HG03066 (cell line): ENCODE measurements around the gene PCIF1.

ENCODE experiments used
- ATAC-seq: cut with Tn5 transposase; IDR thresholded peaks from one replicate; pipeline ENCODE4 v1.9.1; 2021; ENCODE audit warnings: low read depth; ENCODE audit not compliant: unreplicated experiment

The PCIF1 gene

DNA sequence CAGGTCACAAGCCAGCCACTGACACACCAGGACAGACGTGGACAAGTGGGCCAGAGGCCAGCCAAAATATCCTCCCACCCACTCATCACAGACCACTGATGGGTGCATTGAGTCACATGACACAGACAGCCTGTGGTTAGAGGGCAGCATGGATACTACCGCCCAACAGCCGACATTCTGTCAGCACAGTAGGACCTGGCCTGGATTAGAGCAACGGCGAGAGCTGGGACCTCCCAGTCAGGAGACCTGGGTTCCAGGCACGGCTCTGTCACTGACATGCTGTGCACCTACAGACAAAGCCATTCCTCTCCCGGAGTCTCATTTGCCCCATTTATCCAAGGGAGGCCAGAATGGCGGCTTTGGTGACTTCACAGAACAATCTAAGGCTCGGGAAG is 29.5 kb downstream of the PCIF1 start:
- no peak for ATAC-seq

DNA sequence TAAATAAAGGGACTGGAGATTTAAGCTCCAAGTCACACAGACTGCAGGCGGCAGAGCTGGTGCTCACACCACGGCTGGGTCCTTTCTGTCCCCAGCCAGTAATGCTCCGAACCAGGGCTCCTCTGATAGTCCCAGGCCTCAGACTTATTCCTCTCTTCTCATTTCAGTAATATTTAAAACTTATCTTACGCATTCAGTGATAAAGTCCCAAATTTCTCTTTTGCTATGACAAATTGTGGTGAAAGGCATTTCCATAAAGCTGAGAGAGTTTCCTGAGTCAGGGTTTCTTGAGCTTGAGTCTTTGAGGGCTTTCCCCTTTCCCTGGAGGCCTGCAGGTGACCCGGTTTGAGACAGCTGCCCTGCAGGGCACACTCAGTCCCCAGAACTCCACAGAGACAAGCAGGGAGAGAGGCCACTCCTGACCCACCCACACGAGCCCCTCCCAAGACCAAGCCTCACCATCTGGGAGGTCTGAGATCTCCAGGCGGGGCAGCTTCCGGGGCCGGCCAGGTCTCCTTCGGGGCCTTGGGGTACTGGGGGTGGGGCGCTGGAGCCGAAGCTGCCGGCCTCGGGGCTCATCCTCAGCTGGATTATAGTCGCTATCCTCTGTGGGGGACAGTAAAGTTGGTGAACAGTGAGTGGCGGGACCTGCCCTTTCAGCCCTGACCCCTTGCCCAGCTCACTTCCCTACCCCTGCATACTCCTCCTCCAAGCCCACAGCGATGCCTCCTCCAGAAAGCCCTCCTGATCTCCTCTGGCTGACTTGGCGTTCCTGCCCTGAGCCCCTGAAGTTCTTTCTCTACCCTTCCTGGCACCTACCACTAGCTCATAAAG is 30.9 kb downstream of the PCIF1 start:
- ATAC-seq = no peak

DNA sequence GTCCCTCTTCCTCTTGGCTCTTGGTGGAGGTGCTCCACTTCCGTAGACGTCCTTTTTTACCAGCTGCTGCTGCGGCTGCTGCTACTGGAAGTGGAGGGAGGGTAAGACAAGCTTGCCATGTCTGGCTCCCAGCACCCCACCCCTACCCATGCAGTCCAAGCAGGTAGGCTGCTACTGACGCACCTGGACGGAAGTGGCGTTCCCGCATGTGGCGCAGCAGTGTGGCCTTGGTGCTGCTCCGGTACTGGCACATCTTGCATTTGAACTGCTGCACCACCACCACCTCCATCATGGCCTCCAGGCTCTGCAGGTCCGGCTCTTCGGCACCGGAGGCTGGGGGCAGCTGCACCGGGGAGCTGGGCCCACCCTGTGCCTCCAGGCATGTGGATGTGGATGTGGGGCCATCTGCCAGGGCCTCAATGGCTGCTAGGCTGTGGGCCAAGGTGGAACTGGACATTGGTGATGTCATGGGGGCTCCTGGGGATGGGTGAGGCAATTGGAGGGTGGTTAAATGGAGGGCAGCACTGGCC is 33.1 kb downstream of the PCIF1 start:
- ATAC-seq = no peak

DNA sequence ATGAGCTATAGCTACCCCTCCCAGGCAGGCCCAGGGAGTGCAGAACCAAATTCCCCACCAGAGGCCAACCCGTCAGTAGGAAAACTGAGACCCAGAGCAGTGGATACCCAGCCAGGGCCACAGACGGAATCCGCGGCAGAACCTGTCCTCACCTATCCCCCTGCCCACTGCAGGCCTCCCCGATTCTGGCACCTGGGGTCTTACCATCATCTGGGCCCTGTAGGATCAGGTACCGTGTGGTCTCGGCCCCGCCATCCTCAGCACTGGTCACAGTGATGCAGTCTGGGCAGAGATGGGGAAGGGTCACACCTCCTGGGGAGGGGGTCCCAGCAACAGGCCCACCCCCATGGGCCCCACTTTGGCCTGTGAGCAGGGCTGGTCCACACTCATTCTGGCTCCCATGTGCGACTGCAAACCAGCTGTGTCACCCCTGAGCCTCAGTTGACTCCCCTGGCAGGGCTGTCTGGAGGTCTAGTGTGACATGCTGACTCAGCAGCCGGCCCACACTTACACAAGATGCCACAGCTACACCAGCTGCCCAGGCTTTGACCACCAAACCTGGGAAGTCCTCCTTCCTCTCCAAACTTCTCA is 33.7 kb downstream of the PCIF1 start:
- ATAC-seq = no peak

DNA sequence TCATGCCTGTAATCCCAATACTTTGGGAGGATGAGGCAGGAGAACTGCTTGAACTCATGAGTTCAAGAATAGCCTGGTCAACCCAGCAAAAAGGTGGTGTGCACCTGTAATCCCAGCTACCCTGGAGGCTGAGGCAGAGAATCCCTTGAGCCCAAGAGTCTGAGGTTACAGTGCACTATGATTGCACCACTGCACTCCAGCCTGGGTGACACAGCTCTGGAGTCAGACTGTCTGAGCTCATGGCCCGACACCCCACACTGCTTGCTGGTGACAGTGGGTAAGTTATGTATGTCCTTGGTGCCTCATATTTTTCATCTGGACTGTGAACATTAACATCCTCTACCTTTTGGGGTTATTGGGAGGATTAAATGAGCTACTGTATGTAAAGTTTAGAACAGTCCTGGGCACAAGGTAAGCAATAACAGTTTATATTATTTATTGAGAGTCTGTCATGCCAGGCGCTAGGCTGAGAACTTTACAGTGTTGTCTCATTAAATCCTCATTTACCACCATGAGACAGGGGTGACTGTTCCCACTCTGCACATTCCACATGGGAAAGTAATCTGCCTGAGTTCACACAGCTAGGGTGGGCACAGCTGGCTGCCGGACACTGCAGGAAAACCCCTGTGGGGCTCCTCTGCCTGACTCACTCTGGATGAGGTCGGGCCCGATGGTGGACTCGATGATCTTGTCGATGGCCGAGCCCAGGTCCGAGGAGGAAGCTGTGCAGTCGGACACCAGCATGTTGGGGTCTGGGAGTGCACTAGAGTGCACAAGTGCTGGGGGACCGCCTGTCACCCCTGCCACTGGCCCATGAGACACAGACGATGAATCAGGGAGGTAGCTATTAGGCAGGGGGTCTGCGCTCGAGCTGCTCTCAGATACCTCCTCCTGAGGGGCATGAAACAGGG is 34.6 kb downstream of the PCIF1 start:
- ATAC-seq = no peak

DNA sequence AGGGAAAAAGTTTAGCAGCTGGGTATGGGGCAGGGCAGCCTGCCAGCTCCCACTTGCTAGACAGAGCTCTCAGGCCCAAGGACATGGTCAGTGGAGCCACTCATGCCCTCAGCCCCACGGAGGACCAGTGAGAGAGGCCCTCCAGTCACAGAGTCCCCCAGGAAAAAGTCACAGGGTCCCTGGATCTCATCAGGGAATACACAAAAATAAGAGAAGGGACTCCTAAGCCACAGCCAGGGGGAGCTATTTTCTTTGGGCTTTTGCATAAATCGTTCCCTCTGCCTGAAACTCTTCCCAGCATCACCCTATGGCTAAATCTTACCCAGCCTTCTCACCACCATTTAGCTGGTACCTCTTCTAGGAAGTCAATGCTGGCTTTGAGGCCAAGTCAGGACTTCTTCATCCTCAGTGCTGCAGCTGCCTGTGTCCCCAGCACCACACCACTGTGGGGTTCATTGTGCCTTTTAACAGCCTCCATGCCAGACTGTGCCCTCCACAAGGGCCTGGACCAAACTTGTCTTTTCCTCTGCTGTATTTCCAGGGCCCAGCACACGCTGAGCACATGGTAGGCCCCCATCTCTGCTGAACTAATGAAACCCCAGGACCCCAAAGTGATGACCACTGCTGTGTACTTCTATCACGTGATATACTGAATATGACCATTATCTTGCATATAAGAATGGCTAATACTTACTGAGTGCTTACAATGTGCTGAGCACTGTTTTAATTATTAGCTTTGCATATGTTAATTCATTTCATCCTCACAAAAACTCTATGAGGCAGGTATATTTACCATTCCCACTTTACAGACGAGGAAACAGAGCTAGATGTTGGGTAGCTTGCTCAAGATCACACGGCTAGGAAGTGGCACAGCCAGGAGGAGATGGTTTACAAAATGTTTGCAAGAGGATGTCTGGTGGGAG is 35.5 kb downstream of the PCIF1 start:
- ATAC-seq = no peak

DNA sequence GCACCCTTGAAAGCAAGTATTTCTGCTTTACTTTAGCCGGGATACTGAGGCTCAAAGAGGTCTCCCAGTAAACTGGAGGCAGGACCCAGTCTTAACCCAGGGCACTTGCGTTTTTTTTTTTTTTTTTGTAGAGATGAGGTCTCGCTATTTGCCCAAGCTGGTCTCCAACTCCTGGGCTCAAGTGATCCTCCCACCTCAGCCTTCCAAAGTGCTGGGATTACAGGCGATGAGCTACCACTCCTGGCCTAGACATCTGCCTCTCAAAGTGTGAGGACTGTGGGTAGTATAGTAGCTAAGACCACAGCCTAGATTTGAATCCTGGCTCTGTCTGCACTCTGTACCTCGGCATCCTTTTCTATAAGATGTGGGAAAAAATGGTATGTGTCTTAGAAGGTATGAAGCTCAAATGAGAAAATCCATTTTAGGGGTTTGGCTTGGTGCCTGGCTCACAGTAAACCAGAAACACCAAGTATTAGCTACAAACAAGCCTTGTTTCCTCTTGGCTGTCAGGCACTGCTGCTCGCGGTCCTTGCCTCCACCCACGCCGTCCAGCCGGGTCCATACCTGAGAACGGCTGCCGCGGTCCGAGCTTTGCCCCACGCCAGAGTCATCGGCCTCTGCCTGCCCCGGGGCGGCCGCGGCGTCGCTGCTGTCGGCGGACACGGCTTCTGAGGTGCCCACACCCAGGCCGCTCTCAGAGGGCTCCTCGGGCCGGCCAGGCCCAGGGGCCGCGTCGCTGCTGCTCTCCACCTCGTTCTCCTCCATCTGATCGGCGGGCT is 36.4 kb downstream of the PCIF1 start:
- no peak for ATAC-seq

DNA sequence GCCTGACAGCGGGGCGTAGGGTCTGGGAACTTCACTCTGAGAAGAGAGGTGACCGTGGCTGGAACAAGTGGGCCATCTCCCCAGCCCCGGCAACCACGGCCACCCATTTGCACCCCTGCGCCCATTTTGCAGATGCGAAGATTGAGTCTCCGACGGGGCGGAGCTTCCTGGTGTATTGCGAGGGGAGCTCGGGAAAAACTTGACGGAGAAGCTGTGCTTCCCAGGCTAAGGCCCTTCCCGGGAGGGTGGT is 36.9 kb downstream of the PCIF1 start:
- peak; percentile 10 for ATAC-seq

DNA sequence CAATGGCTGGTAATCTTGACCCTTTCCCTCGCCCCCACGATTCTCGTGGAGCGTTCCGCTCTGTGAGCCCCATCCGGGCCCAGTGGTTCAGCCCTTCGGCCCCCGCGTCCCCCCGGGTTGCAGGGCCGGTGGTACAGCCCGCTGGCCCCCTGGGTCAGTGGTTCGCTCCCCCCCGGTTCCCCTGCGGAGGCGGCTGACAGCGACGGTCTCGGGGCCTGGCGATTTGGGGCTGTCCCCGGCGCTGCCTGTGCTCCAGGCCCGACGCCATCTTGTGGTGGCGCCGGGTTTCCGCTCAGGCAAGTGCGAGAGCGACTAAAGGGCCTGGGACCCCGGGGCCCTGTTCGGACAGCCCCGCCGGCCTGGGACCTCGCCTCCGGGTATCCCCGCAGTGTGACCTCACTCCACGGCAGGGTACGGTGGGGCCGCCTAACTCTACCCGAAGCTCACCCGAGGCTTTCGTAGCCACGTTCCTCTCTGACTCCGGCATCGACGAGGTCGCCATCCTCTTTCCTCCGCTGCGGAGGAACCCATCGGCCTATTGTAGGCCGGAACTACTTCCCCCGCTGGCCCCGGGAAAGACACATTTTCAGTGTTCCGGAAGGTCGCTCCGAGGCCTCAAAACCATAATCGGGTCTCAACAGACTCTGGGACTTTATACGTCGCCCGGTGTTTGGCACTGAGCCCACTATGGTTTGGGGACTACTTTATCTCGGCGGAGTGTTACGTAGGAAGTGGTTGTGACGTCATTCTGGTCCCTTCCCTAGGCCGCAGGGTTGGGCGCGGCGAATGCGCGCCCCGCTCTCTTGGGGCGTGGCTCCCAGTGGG is 37.4 kb downstream of the PCIF1 start, which contains the start of gene ZNF335:
Gene ZNF335, minus strand, starts transcription at position 529 of the 825 bp plus-strand sequence. CDS start 793 bp downstream, outside the sequence.
- peak; percentile 77 for ATAC-seq

DNA sequence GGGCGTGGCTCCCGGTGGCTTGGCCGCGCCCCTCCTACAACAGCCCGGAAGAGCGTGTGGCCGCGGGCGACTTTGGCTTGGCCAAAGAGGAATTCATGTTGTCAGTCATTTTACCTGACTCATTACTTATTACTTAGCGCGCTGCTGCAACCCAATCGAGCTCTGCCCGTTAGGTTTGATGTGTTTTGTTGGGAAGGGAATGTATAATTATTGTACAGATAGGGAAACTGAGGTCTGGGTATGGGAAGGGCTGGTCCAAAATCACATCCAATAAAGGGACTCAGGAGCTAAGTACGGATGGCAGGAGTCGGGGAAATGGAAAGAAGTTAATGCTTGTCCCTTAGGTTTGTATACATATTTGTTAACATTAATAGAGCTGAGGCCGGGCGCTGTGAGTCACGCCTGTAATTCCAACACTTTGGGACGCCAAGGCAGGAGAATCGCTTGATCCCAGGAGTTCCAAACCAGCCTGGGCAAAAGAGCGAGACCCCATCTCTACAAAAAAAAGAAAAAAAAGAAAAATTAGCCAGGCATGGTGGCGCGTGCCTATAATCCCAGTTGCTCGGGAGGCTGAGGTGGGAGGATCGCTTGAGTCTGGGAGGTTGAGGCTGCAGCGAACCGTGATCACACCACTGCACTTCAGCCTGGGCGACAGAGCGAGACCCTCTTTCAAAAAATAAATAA is 38.2 kb downstream of the PCIF1 start:
- ATAC-seq = no peak

DNA sequence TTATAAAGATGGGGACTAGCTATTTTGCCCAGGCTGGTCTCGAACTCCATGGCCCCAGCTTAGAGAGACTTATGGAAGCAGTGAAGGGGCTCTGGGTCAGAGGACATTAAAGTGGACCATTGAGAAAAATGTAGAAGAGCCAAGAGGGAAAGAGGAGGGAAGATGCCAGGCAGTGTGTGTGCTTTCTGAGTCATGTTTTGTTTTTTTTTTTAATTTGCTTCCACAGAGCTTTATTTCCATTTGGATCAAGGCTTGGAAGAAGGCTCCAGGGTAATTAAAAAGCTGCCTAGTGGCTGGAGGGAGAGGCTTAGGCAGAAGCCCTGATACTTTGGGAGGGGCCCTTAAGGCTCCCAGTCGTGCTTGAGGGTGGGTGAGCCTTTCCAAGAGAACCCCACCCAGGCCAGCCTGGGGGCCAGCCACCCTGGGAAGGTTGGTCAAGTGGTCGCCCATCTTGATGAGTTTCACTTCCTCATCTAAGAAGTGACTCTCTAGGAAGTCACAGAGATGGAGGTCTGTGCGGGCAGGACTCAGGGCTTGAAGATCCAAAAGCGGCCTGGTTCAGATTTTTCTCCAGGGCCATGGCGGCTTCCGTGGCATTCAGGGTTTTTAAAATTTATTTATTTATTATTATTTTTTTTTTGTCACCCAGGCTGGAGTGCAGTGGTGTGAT is 40.5 kb downstream of the PCIF1 start:
- no peak for ATAC-seq

DNA sequence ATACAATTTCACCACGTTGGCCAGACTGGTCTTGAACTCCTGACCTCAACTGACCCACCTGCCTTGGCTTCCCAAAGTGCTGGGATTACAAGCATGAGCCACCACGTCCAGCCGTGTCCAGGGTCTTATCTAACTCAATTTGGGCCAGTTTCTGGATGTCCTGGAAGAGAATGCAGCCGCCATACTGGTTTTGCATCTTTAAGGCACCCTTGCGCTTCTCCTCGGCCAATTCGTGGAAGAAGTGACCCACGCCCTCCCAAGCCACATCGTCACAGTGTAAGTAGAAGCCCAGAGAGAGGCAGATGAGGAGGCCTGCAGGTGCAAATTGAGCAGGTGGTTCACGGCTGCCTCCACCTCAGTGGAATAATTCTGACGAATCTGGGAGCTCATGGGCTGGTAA is 41.2 kb downstream of the PCIF1 start:
- ATAC-seq = no peak

DNA sequence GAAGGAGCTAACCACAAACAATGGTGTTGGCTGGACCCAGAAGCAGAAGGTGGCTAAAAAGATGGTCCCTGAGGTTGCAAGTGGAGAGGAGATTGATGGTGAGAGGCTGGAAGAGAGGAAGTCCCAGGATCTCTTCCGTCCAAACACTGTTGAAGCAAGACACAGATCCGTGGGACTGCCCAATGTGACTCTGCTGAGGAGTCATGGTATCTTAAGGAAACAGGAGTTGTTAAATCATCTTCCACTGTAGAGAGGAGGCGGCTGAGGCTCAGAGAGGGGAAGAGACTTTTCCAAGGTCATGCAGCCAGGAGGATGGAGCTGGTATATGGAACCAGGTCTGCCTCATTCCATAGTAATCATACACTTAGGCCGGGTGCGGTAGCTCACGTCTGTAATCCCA is 41.6 kb downstream of the PCIF1 start:
- no peak for ATAC-seq

DNA sequence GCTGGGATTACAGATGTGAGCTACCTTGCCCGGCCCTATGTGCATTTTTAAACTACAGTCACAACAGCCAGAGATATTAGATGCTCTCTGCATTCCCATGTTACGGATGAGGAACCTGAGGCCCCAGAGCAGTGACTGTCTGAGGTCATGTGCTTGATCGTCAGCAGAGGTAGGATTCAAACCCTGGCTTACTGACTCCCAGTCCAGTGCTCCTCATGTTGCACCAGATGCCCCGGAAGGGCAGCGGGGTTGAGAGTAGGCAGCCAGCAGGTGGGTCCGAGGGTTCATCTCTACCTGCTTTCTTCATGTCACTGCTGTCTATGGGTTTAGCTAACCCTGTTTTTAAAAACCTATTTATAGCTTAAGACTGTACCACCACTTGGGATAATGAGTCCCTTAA is 46.8 kb downstream of the PCIF1 start:
- ATAC-seq = no peak

DNA sequence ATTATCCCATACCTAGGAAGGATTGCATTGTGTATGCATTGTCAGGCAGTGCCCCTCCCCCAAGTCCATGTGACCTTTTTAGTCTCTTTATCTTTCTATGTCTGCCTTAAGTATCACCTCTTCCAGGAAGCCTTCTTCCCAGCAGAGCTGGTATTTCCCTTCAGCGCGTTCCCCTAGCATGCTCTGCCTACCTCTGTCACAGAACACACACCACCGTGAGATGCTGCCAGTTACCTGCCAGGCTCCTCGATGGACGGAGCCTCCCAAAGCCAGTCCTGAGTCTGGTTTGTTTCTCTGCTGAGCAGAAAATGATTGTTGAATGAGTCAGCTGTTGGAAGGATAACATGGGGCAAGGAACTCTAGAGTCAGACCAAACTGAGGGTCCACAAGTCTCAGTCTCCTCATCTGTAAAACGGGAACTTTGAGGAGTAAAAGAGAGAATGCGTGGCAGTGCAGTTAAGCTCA is 48.8 kb downstream of the PCIF1 start:
- no peak for ATAC-seq

DNA sequence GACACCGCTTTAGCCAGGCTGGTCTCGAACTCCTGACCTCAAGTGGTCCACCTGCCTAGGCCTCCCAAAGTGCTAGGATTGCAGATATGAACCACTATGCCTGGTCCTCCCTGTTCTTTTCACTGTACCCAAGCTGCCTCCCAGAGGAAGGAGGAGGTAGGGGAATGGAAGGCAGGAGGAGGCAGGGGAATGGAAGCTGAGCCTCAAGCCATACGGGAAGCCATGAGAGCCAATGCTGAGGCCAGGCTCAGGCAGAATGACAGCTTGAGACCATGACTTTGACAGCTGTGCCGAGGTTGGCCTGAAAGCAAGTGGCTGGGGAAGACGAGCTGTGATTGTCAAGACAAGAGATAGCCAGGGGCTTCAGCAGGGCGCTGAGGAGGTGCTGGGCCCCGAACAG is 51.1 kb downstream of the PCIF1 start:
- no peak for ATAC-seq

DNA sequence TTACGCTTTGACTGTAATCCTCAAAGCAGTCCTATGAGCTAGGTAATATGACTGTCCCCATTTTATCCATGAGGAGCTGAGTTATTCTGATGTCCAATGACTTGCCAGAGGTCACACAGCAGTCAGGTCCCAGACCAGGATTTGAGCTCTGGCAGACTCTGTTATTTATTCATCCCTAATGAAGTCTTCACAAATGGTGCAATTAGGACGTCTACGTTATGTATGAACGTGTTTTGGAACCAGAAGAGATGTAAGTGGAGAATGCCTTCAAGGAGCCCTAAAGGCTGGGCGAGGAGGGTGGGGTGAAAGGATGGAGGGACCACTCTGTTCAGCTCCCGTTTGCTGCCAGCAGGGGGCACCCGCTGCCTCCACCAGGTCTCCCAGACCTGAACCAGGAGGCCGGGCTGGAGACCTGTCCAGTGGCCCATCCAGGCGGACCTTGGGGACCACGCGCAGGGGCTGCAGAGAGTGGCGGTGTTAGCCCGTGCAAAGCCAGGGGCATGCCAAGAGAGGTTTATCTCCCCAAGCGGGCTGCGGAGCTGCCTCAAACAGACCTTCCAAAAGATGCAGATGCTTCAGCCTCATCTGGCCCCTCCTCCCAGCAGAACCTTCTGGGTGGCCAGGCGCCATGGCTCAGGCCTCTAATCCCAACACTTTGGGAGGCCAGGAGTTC is 52.8 kb downstream of the PCIF1 start:
- no peak for ATAC-seq
